Measurements from ENCODE around the gene LYRM4. TPM values are rescaled to one million over a fixed set of nuclear protein-coding genes. Genes with fewer than 3 reads are reported as not detected.

The LYRM4 gene
- total RNA-seq, 1 donor from 2014 or later: 22.4 TPM

DNA sequence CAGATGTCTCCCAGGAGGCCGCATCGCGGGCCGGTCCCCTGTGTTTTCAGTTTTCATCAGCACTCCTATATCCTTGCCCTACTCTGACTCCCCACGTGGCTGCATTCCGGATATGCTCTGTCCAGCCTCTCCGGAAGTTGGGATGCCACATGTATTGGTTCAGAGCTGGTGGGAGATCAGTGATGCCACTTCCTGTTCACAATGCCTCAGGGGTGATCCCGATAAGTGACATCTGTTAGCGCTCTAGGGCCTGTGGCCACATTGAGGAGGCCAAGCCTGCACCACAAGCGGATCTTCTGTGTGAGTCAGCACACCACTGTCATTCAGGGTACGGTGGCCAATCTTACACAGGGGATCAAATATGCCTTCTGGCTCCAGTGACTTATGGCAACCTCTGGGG is 117.8 kb downstream of the LYRM4 start:
- H3K27ac ChIP-seq: no peak overlapping the region
- ATAC-seq (no peak), DNase-seq (no peak)
- H3K27me3 ChIP-seq (ENCODE audit: low read depth): no peaks in the 10 kb centered on the region
- H3K36me3 ChIP-seq: no peaks in the 10 kb centered on the region
- no peak overlapping the region for H3K4me3 ChIP-seq
- TF ChIP-seq CTCF (IDR thresholded peaks at IDR 0.05): no peak
- H3K9me3 ChIP-seq: no peaks in the 10 kb centered on the region
- intact Hi-C loops (cut with DNase I): loop anchor here (10.0 kb wide), 1 partner anchor 262 kb away; no protein-coding TSS in a partner anchor
- no peaks in the 10 kb centered on the region for H3K4me1 ChIP-seq

DNA sequence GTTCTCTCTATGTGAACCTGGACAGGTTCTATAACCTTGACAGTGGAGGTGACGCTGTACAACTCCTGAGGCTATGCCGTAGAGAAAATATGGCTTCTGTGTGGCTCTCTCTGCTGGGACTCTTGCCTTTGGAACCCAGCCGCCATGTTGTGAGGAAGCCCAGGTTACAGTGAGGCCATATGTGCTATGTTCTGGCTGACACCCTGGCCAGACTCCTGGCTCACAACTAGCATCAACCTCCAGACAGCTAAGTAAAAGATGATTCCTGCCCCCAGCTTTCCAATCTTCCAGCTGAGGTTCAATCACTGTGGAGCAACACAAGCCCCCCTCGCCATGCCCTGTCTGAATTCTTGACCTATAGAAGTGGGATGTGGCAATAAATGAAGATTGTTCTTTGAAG is 118.6 kb downstream of the LYRM4 start:
- Histone ChIP-seq H3K4me3 (no peak overlapping the region), H3K27ac (no peak overlapping the region), H3K27me3 (ENCODE audit: low read depth) (no peaks in the 10 kb centered on the region), H3K4me1 (no peaks in the 10 kb centered on the region), H3K36me3 (no peaks in the 10 kb centered on the region), H3K9me3 (no peaks in the 10 kb centered on the region)
- DNase-seq (no peak), ATAC-seq (no peak)
- no peak for TF ChIP-seq CTCF (IDR thresholded peaks at IDR 0.05)
- intact Hi-C loops (cut with DNase I): loop anchor here (10.0 kb wide), 1 partner anchor 263 kb away; no protein-coding TSS in a partner anchor

DNA sequence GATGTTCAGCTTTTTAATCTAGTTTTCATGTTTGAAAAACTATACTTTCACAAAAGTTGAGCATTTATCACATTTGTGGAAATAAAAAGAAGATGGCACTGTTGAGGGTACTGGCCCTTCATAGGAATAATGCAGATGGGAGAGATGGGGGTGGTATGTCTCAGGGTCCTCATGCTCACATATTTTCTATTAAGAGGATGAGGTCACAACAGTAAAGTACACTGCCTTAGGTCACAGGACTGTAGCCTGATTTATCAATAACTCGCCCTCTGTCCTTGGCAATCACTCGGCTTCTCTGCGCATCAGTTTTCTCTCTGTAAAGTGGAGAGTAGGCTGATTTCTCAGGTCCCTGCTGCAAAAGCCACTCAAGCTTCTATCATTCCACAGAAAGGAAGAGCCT is 119.7 kb downstream of the LYRM4 start:
- H3K9me3 ChIP-seq: no peaks in the 10 kb centered on the region
- no peak for ATAC-seq
- intact Hi-C loops (cut with DNase I): loop anchor here (10.0 kb wide), 1 partner anchor 264 kb away; no protein-coding TSS in a partner anchor

DNA sequence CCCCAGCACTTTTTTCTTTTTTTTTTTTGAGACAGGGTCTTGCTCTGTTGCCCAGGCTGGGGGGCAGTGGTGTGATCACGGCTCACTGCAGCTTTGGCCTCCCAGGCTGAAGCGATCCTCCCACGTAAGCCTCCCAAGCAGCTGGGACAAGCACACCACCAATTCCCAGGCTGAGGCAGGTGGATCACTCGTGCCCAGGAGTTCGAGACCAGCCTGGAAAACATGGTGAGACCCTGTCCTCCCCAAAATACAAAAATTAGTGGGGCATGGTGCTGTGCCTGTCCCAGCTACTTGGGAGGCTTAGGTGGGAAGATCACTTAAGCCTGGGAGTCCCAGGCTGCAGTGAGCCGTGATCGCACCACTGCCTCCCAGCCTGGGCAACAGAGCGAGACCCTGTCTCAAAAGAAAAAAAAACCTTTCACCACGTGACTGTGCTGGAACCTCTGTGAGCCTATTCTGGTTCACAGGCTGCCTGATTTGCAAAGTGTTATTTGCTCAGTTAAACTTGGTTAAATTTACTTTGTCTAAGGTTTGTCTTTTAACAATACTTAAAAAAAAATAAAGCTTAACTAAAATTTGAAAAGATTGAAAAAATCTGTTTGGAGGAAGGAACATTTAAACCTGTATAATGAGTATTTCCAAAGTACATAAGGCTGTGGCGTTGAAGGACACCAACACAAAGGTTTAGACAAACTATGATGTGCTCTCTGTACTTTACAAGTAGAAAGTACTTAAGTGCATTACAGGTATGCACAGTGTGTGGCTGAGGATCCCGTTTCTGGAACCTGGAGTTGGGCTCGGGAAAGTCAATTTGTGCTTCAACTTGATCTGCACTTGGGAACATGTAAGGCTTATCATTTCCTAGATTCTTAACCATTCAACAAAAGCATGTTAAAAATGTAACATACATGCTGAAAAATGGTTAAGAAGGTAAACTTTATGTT is 120.7 kb downstream of the LYRM4 start:
- no peak for TF ChIP-seq CTCF (IDR thresholded peaks at IDR 0.05)
- H3K27me3 ChIP-seq (ENCODE audit: low read depth): no peaks in the 10 kb centered on the region
- ATAC-seq (peak; percentile 71 to 75), DNase-seq (no peak)
- H3K36me3 ChIP-seq: no peaks in the 10 kb centered on the region
- intact Hi-C loops (cut with DNase I): loop anchor here (10.0 kb wide), 1 partner anchor 265 kb away; no protein-coding TSS in a partner anchor
- H3K4me3 ChIP-seq: peak overlapping the region; percentile 34
- no peak overlapping the region for H3K27ac ChIP-seq
- H3K4me1 ChIP-seq: no peaks in the 10 kb centered on the region
- no peaks in the 10 kb centered on the region for H3K9me3 ChIP-seq

More for the DNA sequence above, 119.7 kb downstream of the LYRM4 start:
- H3K4me3 ChIP-seq: no peak overlapping the region
- TF ChIP-seq CTCF (IDR thresholded peaks at IDR 0.05): no peak
- no peak for DNase-seq
- no peaks in the 10 kb centered on the region for H3K27me3 ChIP-seq (ENCODE audit: low read depth)
- no peak overlapping the region for H3K27ac ChIP-seq
- no peaks in the 10 kb centered on the region for H3K36me3 ChIP-seq
- no peaks in the 10 kb centered on the region for H3K4me1 ChIP-seq

DNA sequence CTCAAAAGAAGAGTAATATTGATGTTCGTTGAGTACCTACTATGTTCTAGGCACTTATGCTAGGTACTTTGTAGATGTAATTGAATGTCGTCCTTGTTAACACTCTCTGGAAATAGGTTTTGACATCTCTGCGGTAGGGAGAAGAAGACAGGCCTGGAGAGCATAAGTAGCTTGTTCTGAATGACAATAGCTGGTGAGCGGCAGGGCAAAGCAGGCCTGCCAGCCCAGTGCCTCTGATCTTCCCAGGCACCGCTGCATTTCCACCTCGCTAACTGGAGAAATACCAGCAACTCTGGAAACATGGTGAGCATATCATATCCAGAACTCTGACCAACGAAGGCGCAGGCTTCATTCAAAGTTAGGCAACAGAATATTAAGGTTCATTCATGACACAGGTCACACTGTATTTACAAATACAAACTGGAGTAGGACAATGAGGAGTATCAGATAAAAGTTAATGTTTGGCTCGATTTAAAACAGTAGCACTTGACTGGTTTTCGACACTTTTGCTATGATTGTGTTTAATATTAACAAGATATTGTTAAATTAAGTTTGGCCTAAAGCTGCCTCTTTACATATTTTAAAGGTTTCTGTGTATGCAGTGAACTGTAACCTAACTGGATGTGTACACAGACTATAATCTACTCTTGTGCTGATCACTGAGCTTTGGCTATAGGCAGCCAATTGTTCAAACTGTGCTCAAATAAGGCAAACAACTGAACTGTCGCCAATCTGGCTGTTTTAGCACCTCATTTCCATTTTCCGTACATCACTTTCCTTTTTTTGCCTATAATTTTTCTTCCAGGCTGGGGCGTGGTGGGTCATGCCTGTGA is 121.5 kb downstream of the LYRM4 start:
- no peaks in the 10 kb centered on the region for H3K9me3 ChIP-seq
- H3K27ac ChIP-seq: no peak overlapping the region
- no peaks in the 10 kb centered on the region for H3K36me3 ChIP-seq
- intact Hi-C loops (cut with DNase I): no loop called here
- no peak overlapping the region for H3K4me3 ChIP-seq
- no peaks in the 10 kb centered on the region for H3K27me3 ChIP-seq (ENCODE audit: low read depth)
- H3K4me1 ChIP-seq: no peaks in the 10 kb centered on the region
- no peak for TF ChIP-seq CTCF (IDR thresholded peaks at IDR 0.05)
- DNase-seq: no peak
- ATAC-seq: no peak
